ENCODE data around the gene OR13J1.
A peak's percentile ranks its signal among the peaks of the same experiment; 100 is the strongest.
"Not testable (repeated sequence)": the region's sequence is repeated elsewhere in the genome, so short reads cannot be mapped to it uniquely, and the experiment has no call there.

Gene OR13J1

GRCh38 chr9:35914301-35914807 lies 44.2 kb upstream of the OR13J1 start:
- no peak for TF ChIP-seq CTCF (IDR thresholded peaks at IDR 0.05; ENCODE audit: low read depth, low read length)
- Histone ChIP-seq H3K27me3 (no peaks in the 10 kb centered on the region), H3K36me3 (no peaks in the 10 kb centered on the region), H3K9me3 (no peaks in the 10 kb centered on the region), H3K4me3 (ENCODE audit: low read depth, low read length) (no peak overlapping the region), H3K4me1 (0 out of 2 replicates have a peak, but pooled peaks cover 2% of the 10 kb centered on the region)
- DNase-seq: peak; percentile 76

GRCh38 chr9:35913429-35913828 lies 43.2 kb upstream of the OR13J1 start:
- DNase-seq; H3K36me3 ChIP-seq; H3K4me1 ChIP-seq; H3K4me3 ChIP-seq (ENCODE audit: low read depth, low read length); H3K27me3 ChIP-seq; H3K9me3 ChIP-seq: not testable (repeated sequence)

GRCh38 chr9:35912791-35913400 lies 42.7 kb upstream of the OR13J1 start:
- DNase-seq: peak; percentile 16
- no peak for TF ChIP-seq CTCF (IDR thresholded peaks at IDR 0.05; ENCODE audit: low read depth, low read length)
- Histone ChIP-seq H3K4me3 (ENCODE audit: low read depth, low read length) (no peak overlapping the region), H3K27me3 (no peaks in the 10 kb centered on the region), H3K4me1 (peaks cover 15% of the 10 kb centered on the region), H3K36me3 (no peaks in the 10 kb centered on the region), H3K9me3 (no peaks in the 10 kb centered on the region)

GRCh38 chr9:35911690-35912089 lies 41.5 kb upstream of the OR13J1 start:
- DNase-seq: no peak
- H3K9me3 ChIP-seq: no peaks in the 10 kb centered on the region
- no peak for TF ChIP-seq CTCF (IDR thresholded peaks at IDR 0.05; ENCODE audit: low read depth, low read length)
- H3K27me3 ChIP-seq: no peaks in the 10 kb centered on the region
- no peak overlapping the region for H3K4me3 ChIP-seq (ENCODE audit: low read depth, low read length)
- no peaks in the 10 kb centered on the region for H3K36me3 ChIP-seq
- peaks cover 25% of the 10 kb centered on the region for H3K4me1 ChIP-seq

DNA sequence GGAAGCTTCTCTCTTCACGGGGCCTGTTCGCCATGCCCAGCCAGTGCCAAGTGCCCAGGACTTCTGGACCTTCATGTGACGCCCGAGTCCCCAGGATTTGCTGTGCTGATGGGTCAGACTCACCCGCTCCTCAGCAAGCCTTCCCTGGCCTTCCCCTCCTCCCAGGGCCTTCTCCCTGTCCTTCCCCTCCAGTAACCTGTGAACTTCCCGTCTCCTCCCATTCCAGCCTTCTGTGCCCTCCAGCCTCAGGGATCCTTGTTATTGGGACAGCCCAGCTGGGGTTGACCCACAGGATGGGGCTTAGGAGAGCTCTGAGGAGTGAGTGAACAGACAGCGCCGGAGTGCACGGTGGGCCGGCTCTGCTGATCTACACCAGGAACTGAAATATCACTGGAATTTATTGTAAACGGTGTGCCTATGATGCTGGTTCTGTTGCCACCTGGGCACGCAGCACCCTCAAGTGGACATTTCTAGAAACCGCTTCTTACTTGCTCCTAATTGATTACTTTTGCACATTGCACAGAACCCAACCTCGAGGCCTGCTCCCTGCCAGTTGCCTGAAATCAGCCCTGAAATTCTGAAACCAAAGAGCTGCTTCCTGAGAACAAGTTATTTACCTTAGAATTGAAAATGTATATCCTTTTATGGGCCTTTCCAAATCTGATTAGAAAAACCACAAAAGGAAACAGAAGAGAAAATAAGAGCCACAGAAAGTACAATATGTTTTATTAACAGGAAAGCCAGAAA lies 40.6 kb upstream of the OR13J1 start:
- peak; percentile 65 for TF ChIP-seq CTCF (IDR thresholded peaks at IDR 0.05; ENCODE audit: low read depth, low read length)
- no peak overlapping the region for H3K4me3 ChIP-seq (ENCODE audit: low read depth, low read length)
- no peaks in the 10 kb centered on the region for H3K36me3 ChIP-seq
- DNase-seq: peak; percentile 48
- peaks cover 25% of the 10 kb centered on the region for H3K4me1 ChIP-seq
- H3K9me3 ChIP-seq: no peaks in the 10 kb centered on the region
- no peaks in the 10 kb centered on the region for H3K27me3 ChIP-seq

DNA sequence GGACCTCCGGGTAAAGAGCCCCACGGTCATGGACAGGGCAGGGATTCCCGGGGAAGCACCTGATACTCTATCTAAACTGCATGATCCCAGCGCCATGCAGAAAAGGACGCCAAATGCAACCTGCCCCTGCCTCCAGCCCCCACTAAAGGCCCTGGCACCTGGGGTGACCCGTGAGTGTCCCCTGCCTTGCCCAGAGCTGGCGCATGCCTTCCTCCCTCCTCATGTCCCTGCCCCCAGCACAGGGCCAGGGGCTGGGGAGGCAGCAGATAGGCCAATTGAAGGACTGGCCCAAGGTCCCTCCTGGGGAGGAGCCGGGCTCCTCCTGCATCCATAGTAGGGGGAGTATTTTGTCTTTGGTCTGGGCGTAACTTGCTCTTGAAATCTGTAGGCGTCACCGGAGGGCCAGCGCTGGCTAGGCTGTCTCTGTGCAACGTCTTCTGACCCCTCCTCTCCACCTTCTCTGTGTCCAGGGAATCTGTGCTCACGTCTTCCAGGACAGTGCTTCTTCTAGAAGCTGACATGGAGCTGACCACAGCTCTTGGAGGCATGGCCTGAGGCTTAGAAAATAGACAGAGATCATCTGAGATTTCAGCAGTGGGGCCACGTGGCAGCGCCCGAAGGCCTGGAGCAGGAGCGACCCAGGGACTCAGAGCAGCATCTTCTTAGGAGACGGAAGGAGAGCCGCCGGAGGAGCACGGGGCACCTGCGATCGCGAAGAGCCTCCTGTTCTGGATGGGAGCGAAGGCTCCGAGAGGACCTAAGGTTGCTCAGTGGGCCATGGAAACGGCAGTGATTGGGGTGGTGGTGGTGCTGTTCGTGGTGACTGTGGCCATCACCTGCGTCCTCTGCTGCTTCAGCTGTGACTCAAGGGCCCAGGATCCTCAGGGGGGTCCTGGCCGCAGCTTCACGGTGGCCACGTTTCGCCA lies 39.7 kb upstream of the OR13J1 start:
- no peak for DNase-seq
- H3K4me1 ChIP-seq: peaks cover 25% of the 10 kb centered on the region
- no peaks in the 10 kb centered on the region for H3K9me3 ChIP-seq
- no peaks in the 10 kb centered on the region for H3K36me3 ChIP-seq
- no peak for TF ChIP-seq CTCF (IDR thresholded peaks at IDR 0.05; ENCODE audit: low read depth, low read length)
- H3K27me3 ChIP-seq: no peaks in the 10 kb centered on the region
- H3K4me3 ChIP-seq (ENCODE audit: low read depth, low read length): no peak overlapping the region
